ENCODE data around the gene CCDC154. TPM values are rescaled to one million over a fixed set of nuclear protein-coding genes. Genes with fewer than 3 reads are reported as not detected.
"Not testable (repeated sequence)": the region's sequence is repeated elsewhere in the genome, so short reads cannot be mapped to it uniquely, and the experiment has no call there.

Gene CCDC154
- total RNA-seq, 4 donors from 2014 or later, result 0.48 to 5.3 (median 0.51) TPM; not detected in 1

DNA sequence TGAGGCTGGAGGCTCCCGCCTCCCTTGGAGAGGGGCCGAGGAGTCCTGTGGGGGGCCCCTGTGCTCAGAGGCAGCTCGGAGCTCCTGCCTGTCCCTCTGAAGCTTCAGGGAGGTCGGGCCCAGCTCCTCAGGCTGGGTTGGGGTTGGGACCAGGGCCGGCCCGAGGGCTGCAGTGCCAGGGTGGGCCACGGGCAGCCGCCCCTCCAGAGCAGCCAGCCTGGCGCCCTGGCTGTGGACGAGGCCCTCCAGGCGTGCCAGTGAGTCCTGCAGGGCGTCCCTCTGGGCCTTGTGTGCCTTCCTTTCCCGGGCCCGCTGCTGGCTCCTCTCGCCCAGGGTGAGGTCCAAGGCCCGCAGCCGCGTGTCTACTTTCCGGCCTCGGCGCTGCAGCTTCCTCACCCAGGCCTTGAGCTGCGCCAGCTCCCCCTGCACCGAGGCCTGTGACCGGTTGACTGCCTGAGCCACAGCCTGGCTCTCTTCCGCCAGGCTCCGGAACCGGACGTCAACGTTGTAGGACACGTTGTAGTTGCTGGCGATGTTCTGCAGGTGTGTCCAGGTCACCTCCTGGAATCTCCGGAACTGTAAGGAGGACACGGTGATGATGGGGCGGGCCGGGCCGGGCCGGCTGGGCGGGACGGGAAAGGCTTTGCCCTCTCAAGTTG lies 43.2 kb upstream of the CCDC154 start:
- H3K27me3 ChIP-seq, result no peaks in the 10 kb centered on the region
- no peak for TF ChIP-seq POLR2A (IDR thresholded peaks at IDR 0.05)
- TF ChIP-seq, protein P1, sequence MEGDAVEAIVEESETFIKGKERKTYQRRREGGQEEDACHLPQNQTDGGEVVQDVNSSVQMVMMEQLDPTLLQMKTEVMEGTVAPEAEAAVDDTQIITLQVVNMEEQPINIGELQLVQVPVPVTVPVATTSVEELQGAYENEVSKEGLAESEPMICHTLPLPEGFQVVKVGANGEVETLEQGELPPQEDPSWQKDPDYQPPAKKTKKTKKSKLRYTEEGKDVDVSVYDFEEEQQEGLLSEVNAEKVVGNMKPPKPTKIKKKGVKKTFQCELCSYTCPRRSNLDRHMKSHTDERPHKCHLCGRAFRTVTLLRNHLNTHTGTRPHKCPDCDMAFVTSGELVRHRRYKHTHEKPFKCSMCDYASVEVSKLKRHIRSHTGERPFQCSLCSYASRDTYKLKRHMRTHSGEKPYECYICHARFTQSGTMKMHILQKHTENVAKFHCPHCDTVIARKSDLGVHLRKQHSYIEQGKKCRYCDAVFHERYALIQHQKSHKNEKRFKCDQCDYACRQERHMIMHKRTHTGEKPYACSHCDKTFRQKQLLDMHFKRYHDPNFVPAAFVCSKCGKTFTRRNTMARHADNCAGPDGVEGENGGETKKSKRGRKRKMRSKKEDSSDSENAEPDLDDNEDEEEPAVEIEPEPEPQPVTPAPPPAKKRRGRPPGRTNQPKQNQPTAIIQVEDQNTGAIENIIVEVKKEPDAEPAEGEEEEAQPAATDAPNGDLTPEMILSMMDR (IDR thresholded peaks at IDR 0.05), result no peak

DNA sequence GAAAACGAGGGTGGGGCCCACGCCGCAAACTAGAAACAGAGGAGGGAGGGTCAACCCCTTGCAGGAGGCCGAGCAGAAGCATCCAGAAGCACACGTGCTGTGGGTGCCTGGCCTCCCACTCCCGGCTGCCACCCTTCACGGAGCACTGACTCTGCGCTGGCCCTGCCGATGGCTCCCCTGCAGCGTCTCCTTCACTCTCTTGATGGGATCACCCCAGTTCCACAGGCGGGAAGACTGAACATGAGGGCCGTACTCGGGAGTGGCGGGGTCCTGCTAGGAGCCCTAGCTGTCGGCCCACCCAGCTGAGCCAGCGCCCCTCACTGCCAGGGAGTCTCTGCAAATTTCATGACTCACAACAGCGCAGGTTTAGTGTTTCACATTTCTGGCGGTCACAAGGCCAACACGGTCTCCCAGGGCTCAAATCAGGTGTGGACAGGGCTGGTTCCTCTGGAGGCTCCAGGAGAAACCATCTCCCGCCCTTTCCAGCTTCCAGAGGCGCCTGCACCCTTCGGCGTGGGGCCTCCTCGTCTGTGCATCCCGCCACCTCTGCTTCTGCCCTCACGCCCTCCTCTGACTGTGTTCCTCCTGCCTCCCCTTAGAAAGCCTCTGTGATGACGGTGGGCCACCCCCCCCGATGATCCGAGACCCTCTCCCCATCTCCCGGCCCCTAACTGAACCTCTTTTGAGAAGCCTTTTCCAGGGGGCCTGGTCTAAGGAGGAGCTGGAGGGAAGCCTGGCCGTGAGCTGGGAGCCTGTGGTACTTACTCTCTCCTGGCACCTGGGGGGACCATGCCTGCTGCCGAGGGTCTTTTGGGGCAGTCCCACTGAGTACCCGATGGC lies 42.4 kb upstream of the CCDC154 start:
- no peak for TF ChIP-seq POLR2A (IDR thresholded peaks at IDR 0.05)
- TF ChIP-seq, protein P1 (IDR thresholded peaks at IDR 0.05), result no peak
- Histone ChIP-seq H3K36me3 (no peaks in the 10 kb centered on the region), H3K4me3 (no peak overlapping the region), H3K9me3 (no peaks in the 10 kb centered on the region), H3K27ac (no peak overlapping the region), H3K4me1 (no peaks in the 10 kb centered on the region), H3K27me3 (no peaks in the 10 kb centered on the region)
- intact Hi-C loops (cut with DNase I; ENCODE audit: low total_unique reads), result no loop called here
- no peak for DNase-seq

More for the DNA sequence above, 43.2 kb upstream of the CCDC154 start:
- H3K4me1 ChIP-seq, result no peaks in the 10 kb centered on the region
- H3K9me3 ChIP-seq, result no peaks in the 10 kb centered on the region
- intact Hi-C loops (cut with DNase I; ENCODE audit: low total_unique reads), result no loop called here
- H3K27ac ChIP-seq, result no peak overlapping the region
- no peak for DNase-seq
- H3K4me3 ChIP-seq, result no peak overlapping the region
- no peaks in the 10 kb centered on the region for H3K36me3 ChIP-seq

DNA sequence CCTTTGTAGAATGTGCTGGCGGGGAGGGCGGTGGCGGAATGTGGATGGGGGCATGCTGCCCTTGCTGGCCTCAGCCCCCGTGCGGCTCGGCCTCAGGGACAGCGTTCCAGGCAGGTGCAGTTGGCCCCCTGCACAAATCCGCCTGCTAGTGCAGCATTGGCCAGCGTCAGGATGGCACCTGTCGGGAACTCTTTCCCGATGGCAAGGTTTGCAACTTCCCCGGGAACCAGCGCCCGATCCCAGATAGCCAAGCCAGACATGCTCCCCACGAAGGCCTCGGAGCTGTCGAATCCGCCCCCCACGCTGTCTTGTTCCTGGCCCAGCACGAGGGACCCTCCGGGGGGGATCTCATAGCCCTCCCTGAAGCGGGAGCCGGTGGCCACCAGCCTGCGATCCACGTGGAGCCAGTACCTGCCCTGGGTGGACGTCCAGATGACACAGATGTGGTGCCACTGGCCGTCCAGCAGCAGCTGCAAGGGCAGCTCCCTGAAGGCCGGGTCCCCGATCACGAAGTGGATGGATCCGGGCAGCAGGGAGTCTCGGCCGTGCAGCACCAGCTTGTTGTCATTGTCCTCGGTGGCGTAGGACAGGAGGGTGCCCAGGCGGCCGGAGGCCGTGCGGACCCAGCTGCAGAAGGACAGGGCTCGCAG lies 41.6 kb upstream of the CCDC154 start:
- no peak overlapping the region for H3K4me3 ChIP-seq
- H3K36me3 ChIP-seq, result no peaks in the 10 kb centered on the region
- no peak overlapping the region for H3K27ac ChIP-seq
- H3K9me3 ChIP-seq, result no peaks in the 10 kb centered on the region
- no peaks in the 10 kb centered on the region for H3K4me1 ChIP-seq
- no peaks in the 10 kb centered on the region for H3K27me3 ChIP-seq
- DNase-seq, result no peak
- TF ChIP-seq, protein P1 (IDR thresholded peaks at IDR 0.05), result no peak
- TF ChIP-seq POLR2A (IDR thresholded peaks at IDR 0.05), result no peak
- intact Hi-C loops (cut with DNase I; ENCODE audit: low total_unique reads), result no loop called here

DNA sequence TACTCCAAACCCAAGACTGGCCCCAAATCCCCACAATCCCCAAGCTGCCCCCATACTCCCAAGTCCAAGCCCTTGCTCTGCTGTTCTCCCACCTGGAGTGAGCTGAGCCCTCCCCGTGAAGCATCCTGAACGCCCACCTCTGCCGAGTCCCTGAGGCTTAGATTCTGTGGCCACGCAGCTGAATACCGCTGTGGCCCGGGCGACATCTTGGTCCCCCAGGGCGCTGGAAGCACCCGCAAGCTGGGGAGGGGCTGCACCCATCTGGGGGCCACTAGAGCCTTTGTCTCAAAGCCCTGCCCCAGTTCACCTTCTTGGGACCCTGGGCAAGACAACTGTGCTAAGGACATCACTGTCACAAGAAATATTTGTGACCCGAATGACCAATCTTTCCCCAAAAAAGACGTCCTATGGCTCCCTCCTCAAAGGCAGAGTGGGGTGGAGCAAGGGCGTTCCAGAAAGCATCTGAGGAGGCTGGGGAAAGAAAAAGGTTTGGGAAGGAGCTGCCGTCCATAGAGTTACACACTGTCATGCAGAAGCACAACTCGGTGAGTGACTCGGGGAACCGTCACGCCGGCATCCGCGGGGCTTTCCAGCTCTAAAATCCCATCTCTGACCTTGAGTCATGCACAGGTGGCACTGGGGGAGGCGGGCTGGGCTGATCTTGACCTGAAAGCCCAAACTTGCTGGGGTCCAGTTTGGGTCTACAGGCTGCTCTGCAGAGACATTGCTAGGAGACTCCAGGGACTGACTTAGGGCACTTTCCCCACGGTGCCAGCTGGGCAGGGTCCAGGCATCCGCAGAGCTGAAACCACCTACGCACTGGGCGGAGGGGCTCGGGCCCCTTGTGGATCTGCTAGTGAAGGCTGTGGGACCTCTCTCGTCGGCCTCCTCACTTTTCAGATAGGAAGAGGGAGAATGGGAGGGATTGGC lies 37.8 kb upstream of the CCDC154 start:
- DNase-seq, result no peak
- Histone ChIP-seq H3K9me3 (no peaks in the 10 kb centered on the region), H3K4me3 (no peak overlapping the region), H3K36me3 (no peaks in the 10 kb centered on the region), H3K4me1 (no peaks in the 10 kb centered on the region), H3K27me3 (no peaks in the 10 kb centered on the region), H3K27ac (no peak overlapping the region)
- intact Hi-C loops (cut with DNase I; ENCODE audit: low total_unique reads), result no loop called here
- TF ChIP-seq, protein P1 (IDR thresholded peaks at IDR 0.05), result no peak
- TF ChIP-seq POLR2A (IDR thresholded peaks at IDR 0.05), result no peak

DNA sequence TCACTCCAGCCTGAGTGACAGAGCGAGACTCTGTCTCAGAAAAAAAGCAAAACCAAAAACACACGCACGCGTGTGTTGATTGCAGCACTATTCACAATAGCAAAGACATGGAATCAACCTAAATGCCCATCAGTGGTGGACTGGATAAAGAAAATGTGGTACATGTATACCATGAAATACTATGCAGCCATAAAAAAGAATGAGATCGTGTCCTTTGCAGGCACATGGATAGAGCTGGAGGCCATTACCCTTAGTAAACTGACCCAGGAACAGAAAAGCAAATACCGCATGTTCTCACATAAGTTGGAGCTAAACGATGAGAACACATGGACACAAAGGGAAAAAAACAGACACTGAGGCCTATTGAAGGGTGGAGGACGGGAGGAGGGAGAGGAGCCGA lies 34.6 kb upstream of the CCDC154 start:
- intact Hi-C loops (cut with DNase I; ENCODE audit: low total_unique reads); H3K27ac ChIP-seq; H3K36me3 ChIP-seq; H3K4me1 ChIP-seq; DNase-seq; H3K9me3 ChIP-seq; H3K27me3 ChIP-seq; H3K4me3 ChIP-seq: not testable (repeated sequence)

Measured in uterus (tissue), 4 donors.